GM21423 (cell line): ENCODE results near the gene CDC42BPB.

Experiments used
- ATAC-seq: cut with Tn5 transposase; IDR thresholded peaks from one replicate; pipeline ENCODE4 v1.9.1; 2021; ENCODE audit warnings: mild to moderate bottlenecking, moderate library complexity; ENCODE audit not compliant: unreplicated experiment

CDC42BPB gene

GRCh38 chr14:102949062-102949800, 108.1 kb downstream of the CDC42BPB start:
- peak; percentile 72 for ATAC-seq

- no peak for ATAC-seq
These were observed 108.7 kb downstream of the CDC42BPB start for GRCh38 chr14:102948698-102949061.

GRCh38 chr14:102947321-102948103, 109.8 kb downstream of the CDC42BPB start:
- no peak for ATAC-seq

DNA sequence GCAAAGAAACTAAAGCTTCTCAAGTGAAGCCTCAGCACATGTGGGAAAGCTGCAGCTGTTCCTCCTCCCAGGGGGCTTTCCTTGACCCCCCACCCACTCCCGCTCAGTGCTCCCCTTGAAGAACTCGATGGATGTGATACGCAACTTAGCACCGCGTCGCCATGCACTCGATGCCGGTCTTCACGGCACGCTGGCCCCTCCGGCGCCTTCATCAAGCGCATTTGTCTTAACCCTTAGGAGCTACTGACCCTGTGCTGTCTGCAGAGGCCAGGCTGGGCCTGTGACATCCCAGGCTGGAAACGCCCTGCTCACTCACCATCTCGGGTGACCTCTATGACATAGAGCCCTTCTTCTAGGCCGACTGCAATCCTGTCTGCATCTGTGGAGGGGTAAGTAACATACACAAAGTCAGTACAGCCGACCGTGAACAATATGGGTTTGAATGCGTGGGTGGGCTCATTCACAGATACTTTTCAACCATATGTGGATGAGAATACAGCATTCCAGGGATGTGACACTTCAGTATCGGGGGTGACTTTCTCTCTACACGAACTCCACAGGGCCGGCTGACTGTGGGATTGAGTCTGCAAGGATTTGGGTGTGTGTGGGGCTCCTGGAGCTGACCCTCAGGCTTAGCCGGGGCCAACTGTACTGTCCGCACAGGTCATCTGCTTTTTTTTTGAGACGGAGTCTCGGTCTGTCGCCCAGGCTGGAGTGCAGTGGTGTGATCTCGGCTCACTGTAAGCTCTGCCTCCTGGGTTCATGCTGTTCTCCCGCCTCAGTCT, 111.8 kb downstream of the CDC42BPB start:
- ATAC-seq: no peak

GRCh38 chr14:102944448-102945330, 112.7 kb downstream of the CDC42BPB start:
- no peak for ATAC-seq

DNA sequence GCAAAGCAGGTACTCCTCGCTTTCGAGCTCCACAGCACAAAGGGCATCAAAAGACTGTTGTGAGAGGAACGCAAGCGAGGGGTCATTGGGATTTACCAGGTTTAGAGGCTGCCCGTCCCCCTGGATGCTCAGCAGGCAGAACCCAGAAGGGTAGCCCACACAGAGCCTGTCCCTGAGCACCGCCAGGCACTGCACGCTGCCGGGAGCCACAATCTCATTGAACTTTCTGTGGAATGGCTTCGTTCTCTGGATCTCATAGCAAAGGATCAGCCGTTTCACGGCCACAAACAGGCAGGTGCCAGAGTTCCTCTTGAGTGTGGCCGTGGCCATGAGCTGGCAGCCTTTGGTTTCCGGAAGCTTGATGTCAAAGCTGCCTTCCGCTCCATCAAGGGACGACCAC, 113.4 kb downstream of the CDC42BPB start:
- no peak for ATAC-seq

GRCh38 chr14:102943454-102943853, 113.9 kb downstream of the CDC42BPB start:
- no peak for ATAC-seq

- no peak for ATAC-seq
These were observed 115.3 kb downstream of the CDC42BPB start for GRCh38 chr14:102942069-102942468.

GRCh38 chr14:102941419-102942011, 115.8 kb downstream of the CDC42BPB start:
- ATAC-seq: no peak

GRCh38 chr14:102940729-102941362, 116.5 kb downstream of the CDC42BPB start:
- ATAC-seq: no peak

DNA sequence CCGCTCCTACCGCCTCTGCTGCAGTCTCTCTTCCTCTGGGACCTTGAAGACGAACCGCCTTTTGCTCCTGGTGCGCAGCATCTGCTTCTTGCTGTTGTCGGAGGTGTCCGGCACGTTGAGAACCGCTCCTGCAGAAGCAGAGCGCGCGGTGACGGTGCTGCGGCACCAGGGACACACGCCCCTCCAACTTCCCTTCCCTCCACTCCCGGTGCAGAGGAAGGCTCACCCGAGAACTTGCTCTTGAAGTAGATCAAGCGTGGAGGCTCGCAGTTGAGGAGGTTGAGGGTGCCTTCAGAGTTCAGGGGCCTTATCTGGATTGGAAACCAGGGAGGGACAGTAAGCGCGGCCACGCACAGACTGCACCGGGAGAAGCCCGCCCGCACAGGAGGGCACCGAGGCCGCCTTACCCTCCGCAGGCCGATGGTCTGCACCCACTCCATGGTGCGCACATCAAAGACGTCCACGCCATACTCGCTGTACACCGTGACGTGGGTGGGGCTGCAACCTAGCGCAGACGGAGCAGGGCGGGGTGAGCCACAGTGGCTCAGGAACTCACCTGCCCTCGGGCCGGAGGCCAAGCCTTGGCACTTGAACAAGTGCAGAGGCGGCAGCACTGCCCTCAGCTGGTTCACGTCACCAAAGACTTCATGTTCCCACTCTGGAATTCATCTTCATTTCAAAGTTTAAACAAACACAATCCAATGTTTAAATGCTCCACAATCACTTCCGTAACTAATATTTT, 117.4 kb downstream of the CDC42BPB start:
- no peak for ATAC-seq

- ATAC-seq: no peak
These were observed 118.0 kb downstream of the CDC42BPB start for GRCh38 chr14:102939329-102939728.

DNA sequence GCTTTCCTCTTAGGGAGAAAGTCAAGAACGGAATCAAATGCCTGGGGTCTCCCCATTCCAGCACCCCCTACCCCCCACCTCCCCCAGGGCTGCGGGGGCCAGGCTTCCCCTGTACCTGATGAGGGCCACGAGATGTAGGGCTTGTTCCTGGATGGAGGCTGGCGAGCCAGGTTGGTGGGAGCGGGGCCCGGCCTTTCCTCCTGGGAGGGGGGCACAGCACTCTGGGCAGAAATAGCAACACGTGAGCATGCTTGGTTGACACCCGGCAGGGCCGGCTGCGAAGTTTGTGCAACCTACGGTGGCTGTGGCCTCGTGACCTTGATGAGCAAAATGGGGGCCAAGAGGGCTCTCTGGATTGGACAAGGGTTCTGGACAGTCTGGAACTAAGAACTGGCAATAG, 119.2 kb downstream of the CDC42BPB start:
- no peak for ATAC-seq

DNA sequence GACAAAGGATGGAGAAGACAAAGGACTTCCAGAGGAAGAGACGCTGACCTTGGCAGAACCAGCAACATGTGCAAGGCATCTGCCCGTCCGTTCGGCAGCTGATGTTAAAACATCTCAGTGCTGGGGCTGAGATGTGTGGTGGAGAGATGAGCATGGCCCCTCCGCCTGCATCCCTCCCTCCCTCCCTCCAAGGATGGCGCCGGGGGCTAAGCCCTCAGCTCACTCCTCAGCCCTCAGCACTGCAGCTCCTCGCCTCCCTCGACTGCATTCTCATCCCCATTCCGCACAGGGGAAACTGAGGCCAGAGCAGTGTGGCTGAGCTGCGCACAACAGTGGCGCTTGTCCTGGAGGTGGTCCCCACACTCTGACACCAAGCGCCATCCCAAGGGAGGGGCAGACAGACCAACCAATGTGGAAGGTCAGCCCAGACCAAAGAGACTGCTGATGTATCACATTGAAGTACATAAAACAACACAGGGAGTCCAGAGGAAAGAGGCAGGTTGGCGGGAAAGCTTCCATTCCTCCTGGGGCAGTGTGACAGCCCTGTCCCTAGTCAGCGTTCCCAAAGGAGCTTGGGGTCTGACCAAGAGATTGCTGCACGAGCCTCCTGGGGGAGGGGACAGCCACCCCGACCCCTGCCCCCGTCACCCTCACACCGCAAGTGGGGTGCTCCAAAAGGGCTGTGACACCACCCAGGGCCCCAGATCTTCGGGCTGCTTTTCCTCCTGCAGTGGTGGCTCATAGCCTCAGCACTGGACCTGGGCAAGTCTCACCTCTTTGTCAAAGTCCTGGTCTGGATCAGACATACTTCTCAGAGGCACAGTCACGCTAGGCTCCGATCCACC, 119.8 kb downstream of the CDC42BPB start:
- ATAC-seq: no peak

DNA sequence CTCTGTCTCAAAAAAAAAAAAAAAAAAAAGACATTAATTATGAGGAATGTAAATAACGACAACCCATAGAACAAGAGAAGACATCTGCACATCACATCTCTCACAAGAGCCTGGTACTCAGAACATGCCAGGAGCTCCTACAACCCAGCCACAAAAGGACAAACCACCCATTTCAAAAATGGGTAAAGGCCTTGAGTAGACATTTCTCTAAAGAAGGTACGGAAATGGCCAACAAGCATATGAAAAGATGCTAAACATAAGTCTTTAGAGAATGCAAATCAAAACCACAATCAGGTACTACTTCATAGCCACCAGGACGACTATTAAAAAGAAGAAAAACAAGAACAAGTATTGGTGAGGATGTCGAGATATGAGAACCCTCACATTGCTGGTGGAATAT, 121.6 kb downstream of the CDC42BPB start:
- no peak for ATAC-seq

- ATAC-seq: no peak
These were observed 123.6 kb downstream of the CDC42BPB start for GRCh38 chr14:102933618-102934231.

GRCh38 chr14:102932484-102933248, 124.7 kb downstream of the CDC42BPB start:
- no peak for ATAC-seq
